Hypothalamus (tissue), 51 donors: Measurements from ENCODE around the gene SRGAP2.
"Not testable (repeated sequence)": the region's sequence is repeated elsewhere in the genome, so short reads cannot be mapped to it uniquely, and the experiment has no call there.

Source experiments
- DNase-seq, 51 donors: peaks; one replicate each; lab custom pipeline; 2025; lab: John Stamatoyannopoulos, UW

Gene SRGAP2

GRCh38 chr1:206245479-206245878 is 42.1 kb downstream of the SRGAP2 start:
- DNase-seq, result not testable (repeated sequence)

- not testable (repeated sequence) for DNase-seq
These were observed 43.0 kb downstream of the SRGAP2 start for GRCh38 chr1:206246129-206246886.

GRCh38 chr1:206250953-206251681 is 47.8 kb downstream of the SRGAP2 start:
- DNase-seq, result not testable (repeated sequence)

GRCh38 chr1:206252680-206253335 is 49.5 kb downstream of the SRGAP2 start:
- DNase-seq, result not testable (repeated sequence)
